Activated T-cell treated with anti-CD3 and anti-CD28 coated beads for 24 hours (primary cell): ENCODE results near the gene MED15.

Source experiments
- DNase-seq: peaks from one replicate; pipeline ENCODE4 v3.0.0-alpha.2; 2020; ENCODE audit warnings: low read depth

MED15 gene

GRCh38 chr22:20571531-20572007 lies 64.2 kb downstream of the MED15 start:
- no peak for DNase-seq

GRCh38 chr22:20572132-20572802 lies 64.9 kb downstream of the MED15 start:
- no peak for DNase-seq

GRCh38 chr22:20573176-20573832 lies 65.9 kb downstream of the MED15 start:
- no peak for DNase-seq

- no peak for DNase-seq
These were observed 66.6 kb downstream of the MED15 start for GRCh38 chr22:20573833-20574615.

GRCh38 chr22:20574920-20575353 lies 67.5 kb downstream of the MED15 start:
- no peak for DNase-seq

GRCh38 chr22:20575724-20576444 lies 68.5 kb downstream of the MED15 start:
- no peak for DNase-seq

- no peak for DNase-seq
These were observed 69.0 kb downstream of the MED15 start for GRCh38 chr22:20576445-20576816.

GRCh38 chr22:20577045-20577444 lies 69.6 kb downstream of the MED15 start:
- DNase-seq = no peak

- DNase-seq = no peak
These were observed 70.2 kb downstream of the MED15 start for GRCh38 chr22:20577549-20577975.

GRCh38 chr22:20578192-20578591 lies 70.8 kb downstream of the MED15 start:
- DNase-seq = no peak

GRCh38 chr22:20578707-20579106 lies 71.3 kb downstream of the MED15 start:
- no peak for DNase-seq

GRCh38 chr22:20579273-20580120 lies 72.1 kb downstream of the MED15 start:
- DNase-seq = no peak

GRCh38 chr22:20580179-20580578 lies 72.8 kb downstream of the MED15 start:
- DNase-seq = no peak

GRCh38 chr22:20580611-20581502 lies 73.4 kb downstream of the MED15 start:
- DNase-seq = no peak

GRCh38 chr22:20581503-20582170 lies 74.2 kb downstream of the MED15 start:
- no peak for DNase-seq

- no peak for DNase-seq
These were observed 74.7 kb downstream of the MED15 start for GRCh38 chr22:20582171-20582511.

GRCh38 chr22:20582520-20583361 lies 75.3 kb downstream of the MED15 start:
- no peak for DNase-seq

- no peak for DNase-seq
These were observed 76.1 kb downstream of the MED15 start for GRCh38 chr22:20583471-20583922.
